Vagina (tissue), 2 donors: ENCODE data around the gene TMEM178A. TPM values are rescaled to one million over a fixed set of nuclear protein-coding genes. Genes with fewer than 3 reads are reported as not detected.
"Not testable (repeated sequence)": the region's sequence is repeated elsewhere in the genome, so short reads cannot be mapped to it uniquely, and the experiment has no call there.

Experiments
- DNase-seq, 2 donors: peaks; one replicate each; pipeline ENCODE4 v3.0.0-alpha.2; 2017; ENCODE audit errors: extremely low spot score in 2 of 2
- H3K27ac ChIP-seq: fragments of 200-600 bp; sonication (generic); one replicate; pipeline ENCODE4 v1.5.1; 2019
- H3K27me3 ChIP-seq: fragments of 200-600 bp; sonication (generic); one replicate; pipeline ENCODE4 v1.5.1; 2019
- H3K36me3 ChIP-seq, 2 donors: fragments of 200-600 bp; sonication (generic); one replicate each; pipeline ENCODE4 v1.5.1; 2017 to 2019
- H3K4me1 ChIP-seq: fragments of 200-600 bp; sonication (generic); one replicate; pipeline ENCODE4 v1.5.1; 2019
- H3K4me3 ChIP-seq, 2 donors: fragments of 200-600 bp; sonication (generic); 1 replicate in 1 of 2; 2 replicates in 1 of 2; pipeline ENCODE4 v1.5.1; 2016 to 2019
- H3K9me3 ChIP-seq: fragments of 200-600 bp; sonication (generic); one replicate; pipeline ENCODE4 v1.5.1; 2019
- CTCF ChIP-seq, 3 experiments: fragments of 450-650 bp in 2 of 3; fragments of 200-600 bp in 1 of 3; sonication (generic) in 1 of 3; IDR thresholded peaks; one replicate each; pipeline ENCODE4 v1.5.1; 2017 to 2019; ENCODE audit warnings: antibody characterized with exemption in 3 of 3, mild to moderate bottlenecking in 2 of 3, moderate library complexity in 2 of 3
- POLR2A ChIP-seq, 2 donors: fragments of 450-650 bp; IDR thresholded peaks; one replicate each; pipeline ENCODE4 v1.6.1; 2017; ENCODE audit warnings: antibody characterized with exemption in 2 of 2, mild to moderate bottlenecking in 2 of 2, moderate library complexity in 2 of 2
- POLR2AphosphoS5 ChIP-seq, 2 donors: sonication (generic); formaldehyde crosslinking; IDR thresholded peaks; one replicate each; pipeline ENCODE4 v1.9.0; 2017; ENCODE audit warnings: antibody characterized with exemption in 2 of 2, mild to moderate bottlenecking in 2 of 2, low read depth in 1 of 2; ENCODE audit not compliant: insufficient read depth in 1 of 2
- intact Hi-C: fragments of 100-400 bp; cut with DNase I; formaldehyde crosslinking; loops from one replicate; pipeline ENCODE4 v1.15.1; 2023
- total RNA-seq: library from RNA; depleted of rRNA; stranded (reverse); fragments of >200 nt; gene quantifications from one replicate; pipeline ENCODE4 v1.2.3, GENCODE V29; 2016

TMEM178A gene
- total RNA-seq, 1 donor from 2014 or later: 2.0 TPM

GRCh38 chr2:39622860-39623259 is 42.9 kb upstream of the TMEM178A start:
- no peak overlapping the region for H3K4me3 ChIP-seq
- no peak for DNase-seq
- H3K36me3 ChIP-seq: no peaks in the 10 kb centered on the region
- H3K4me1 ChIP-seq: peaks cover 8% of the 10 kb centered on the region
- no peaks in the 10 kb centered on the region for H3K27me3 ChIP-seq
- no peak overlapping the region for H3K27ac ChIP-seq
- TF ChIP-seq POLR2A (IDR thresholded peaks at IDR 0.05) (no peak), POLR2AphosphoS5 (IDR thresholded peaks at IDR 0.05; ENCODE audit: insufficient read depth in 1 of 2, low read depth in 1 of 2) (no peak), CTCF (IDR thresholded peaks at IDR 0.05) (no peak)
- no peaks in the 10 kb centered on the region for H3K9me3 ChIP-seq
- intact Hi-C loops: no loop called here

DNA sequence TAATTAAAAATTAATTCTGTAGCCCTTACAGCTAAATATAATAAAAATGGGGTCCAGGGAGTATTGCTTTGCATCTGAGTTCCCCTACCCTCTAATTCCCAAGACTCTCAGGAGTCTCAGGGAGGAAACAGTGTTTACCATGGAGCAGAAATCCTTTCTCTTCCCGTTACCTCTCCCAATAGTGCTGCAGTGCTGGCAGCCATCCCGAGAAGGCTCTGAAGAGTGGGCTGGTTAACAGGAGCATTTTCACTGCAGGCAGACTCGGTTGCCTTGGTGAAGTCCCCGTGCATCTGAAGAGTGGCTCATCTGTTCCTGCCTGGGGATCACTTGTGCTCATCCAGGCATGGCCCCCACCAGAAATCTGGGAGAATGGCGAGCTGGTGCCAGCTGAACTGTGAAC is 41.8 kb upstream of the TMEM178A start:
- no peak for DNase-seq
- Histone ChIP-seq H3K4me1 (peaks cover 8% of the 10 kb centered on the region), H3K4me3 (no peak overlapping the region), H3K9me3 (no peaks in the 10 kb centered on the region), H3K27ac (no peak overlapping the region), H3K27me3 (no peaks in the 10 kb centered on the region), H3K36me3 (no peaks in the 10 kb centered on the region)
- intact Hi-C loops: no loop called here
- TF ChIP-seq POLR2AphosphoS5 (IDR thresholded peaks at IDR 0.05; ENCODE audit: insufficient read depth in 1 of 2, low read depth in 1 of 2): no peak
- no peak for TF ChIP-seq POLR2A (IDR thresholded peaks at IDR 0.05)
- TF ChIP-seq CTCF (IDR thresholded peaks at IDR 0.05): no peak

GRCh38 chr2:39625193-39625926 is 40.4 kb upstream of the TMEM178A start:
- H3K27me3 ChIP-seq: no peaks in the 10 kb centered on the region
- DNase-seq: no peak
- intact Hi-C loops: no loop called here
- no peaks in the 10 kb centered on the region for H3K9me3 ChIP-seq
- no peaks in the 10 kb centered on the region for H3K36me3 ChIP-seq
- peaks cover 2% of the 10 kb centered on the region for H3K4me1 ChIP-seq
- no peak overlapping the region for H3K27ac ChIP-seq
- no peak overlapping the region for H3K4me3 ChIP-seq
- TF ChIP-seq POLR2A (IDR thresholded peaks at IDR 0.05) (no peak), POLR2AphosphoS5 (IDR thresholded peaks at IDR 0.05; ENCODE audit: insufficient read depth in 1 of 2, low read depth in 1 of 2) (no peak)

GRCh38 chr2:39625927-39626270 is 39.8 kb upstream of the TMEM178A start:
- no peak for DNase-seq

DNA sequence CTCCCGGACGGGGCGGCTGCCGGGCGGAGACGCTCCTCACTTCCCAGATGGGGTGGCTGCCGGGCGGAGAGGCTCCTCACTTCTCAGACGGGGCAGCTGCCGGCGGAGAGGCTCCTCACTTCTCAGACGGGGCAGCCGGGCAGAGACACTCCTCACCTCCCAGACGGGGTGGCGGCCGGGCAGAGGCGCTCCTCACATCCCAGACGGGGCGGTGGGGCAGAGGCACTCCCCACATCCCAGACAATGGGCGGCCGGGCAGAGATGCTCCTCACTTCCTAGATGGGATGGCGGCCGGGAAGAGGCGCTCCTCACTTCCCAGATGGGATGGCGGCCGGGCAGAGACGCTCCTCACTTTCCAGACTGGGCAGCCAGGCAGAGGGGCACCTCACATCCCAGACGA is 37.4 kb upstream of the TMEM178A start:
- H3K4me3 ChIP-seq, H3K27ac ChIP-seq, H3K9me3 ChIP-seq, H3K4me1 ChIP-seq, DNase-seq, H3K36me3 ChIP-seq, intact Hi-C loops, H3K27me3 ChIP-seq: not testable (repeated sequence)

More at GRCh38 chr2:39625927-39626270, 39.8 kb upstream of the TMEM178A start:
- Histone ChIP-seq H3K4me1 (no peaks in the 10 kb centered on the region), H3K27me3 (no peaks in the 10 kb centered on the region), H3K36me3 (no peaks in the 10 kb centered on the region), H3K27ac (no peak overlapping the region), H3K9me3 (no peaks in the 10 kb centered on the region), H3K4me3 (no peak overlapping the region)
- intact Hi-C loops: no loop called here
- TF ChIP-seq POLR2A (IDR thresholded peaks at IDR 0.05) (no peak), POLR2AphosphoS5 (IDR thresholded peaks at IDR 0.05; ENCODE audit: insufficient read depth in 1 of 2, low read depth in 1 of 2) (no peak), CTCF (IDR thresholded peaks at IDR 0.05) (no peak)

DNA sequence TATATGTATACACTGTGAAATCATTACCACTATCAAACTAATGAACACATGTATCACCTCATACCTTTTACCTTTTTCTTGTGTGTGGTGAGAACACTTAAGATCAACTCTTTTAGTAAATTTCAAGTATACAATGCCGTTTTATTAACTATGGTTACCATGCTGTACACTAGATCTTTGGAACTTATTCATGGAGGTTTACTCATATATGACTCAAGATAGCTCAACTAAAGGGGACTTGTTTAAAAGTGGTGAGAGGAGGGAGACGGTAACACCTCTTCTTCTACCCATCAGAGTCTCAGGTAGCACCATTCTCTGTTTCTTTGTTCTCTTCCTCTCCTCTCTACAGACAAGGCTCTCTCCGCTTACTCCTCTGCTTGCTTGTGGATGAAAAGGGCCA is 36.1 kb upstream of the TMEM178A start:
- TF ChIP-seq CTCF (IDR thresholded peaks at IDR 0.05): no peak
- TF ChIP-seq POLR2A (IDR thresholded peaks at IDR 0.05): no peak
- TF ChIP-seq POLR2AphosphoS5 (IDR thresholded peaks at IDR 0.05; ENCODE audit: insufficient read depth in 1 of 2, low read depth in 1 of 2): no peak

More for the DNA sequence above, 36.1 kb upstream of the TMEM178A start:
- Histone ChIP-seq H3K4me1 (no peaks in the 10 kb centered on the region), H3K9me3 (no peaks in the 10 kb centered on the region), H3K27ac (no peak overlapping the region), H3K27me3 (no peaks in the 10 kb centered on the region), H3K36me3 (no peaks in the 10 kb centered on the region), H3K4me3 (no peak overlapping the region)
- no peak for DNase-seq
- intact Hi-C loops: no loop called here
